Breast epithelium (tissue), 3 donors: ENCODE measurements around the gene ENTPD2.

ENCODE experiments used
- POLR2A ChIP-seq: fragments of 450-650 bp; IDR thresholded peaks from one replicate; pipeline ENCODE4 v1.6.1; 2016; ENCODE audit warnings: antibody characterized with exemption, mild to moderate bottlenecking, moderate library complexity
- TF ChIP-seq, protein P1 (sequence below), 3 donors: fragments of 450-650 bp; IDR thresholded peaks; one replicate each; pipeline ENCODE4 v1.5.1; 2016 to 2017; ENCODE audit warnings: antibody characterized with exemption in 3 of 3, mild to moderate bottlenecking in 3 of 3, moderate library complexity in 3 of 3

DNA sequence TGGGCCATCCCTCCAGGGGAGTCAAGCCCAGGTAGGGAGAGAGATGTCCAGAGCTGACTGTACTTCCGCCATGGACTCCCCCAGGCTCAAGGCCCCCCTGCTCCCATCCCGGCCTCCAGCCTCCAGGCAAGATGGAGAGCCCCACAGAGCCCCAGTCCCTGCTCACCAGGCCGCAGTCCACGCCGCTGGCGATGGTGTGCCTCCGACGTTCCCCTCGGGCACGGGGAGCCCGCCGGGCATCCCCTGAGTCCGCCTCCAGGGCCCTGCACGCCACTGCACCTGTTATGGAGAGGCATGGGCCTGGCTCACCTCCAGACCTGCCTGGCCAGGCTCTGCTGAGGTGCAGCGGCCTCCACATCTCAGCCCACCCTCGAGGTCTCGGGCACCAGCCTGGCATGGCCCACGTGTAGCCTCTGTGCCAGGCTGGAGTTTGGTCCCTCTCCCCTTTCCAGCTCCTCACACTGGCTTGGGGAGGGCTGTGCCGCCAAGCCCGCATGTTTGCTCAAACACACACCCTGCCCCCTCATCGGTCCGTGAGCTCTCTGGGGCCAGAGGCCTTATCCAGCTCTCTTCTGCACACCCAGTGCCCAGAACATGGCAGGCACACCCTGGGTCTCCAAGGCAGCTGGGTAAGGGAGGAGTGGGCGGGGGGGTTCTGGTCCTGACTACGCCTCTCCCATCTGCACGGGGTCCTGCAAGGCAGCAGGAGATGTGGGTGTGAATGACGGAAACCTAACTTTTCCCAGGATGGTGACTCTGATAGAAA, 12.4 kb upstream of the ENTPD2 start:
- no peak for TF ChIP-seq POLR2A
- TF ChIP-seq, protein P1, sequence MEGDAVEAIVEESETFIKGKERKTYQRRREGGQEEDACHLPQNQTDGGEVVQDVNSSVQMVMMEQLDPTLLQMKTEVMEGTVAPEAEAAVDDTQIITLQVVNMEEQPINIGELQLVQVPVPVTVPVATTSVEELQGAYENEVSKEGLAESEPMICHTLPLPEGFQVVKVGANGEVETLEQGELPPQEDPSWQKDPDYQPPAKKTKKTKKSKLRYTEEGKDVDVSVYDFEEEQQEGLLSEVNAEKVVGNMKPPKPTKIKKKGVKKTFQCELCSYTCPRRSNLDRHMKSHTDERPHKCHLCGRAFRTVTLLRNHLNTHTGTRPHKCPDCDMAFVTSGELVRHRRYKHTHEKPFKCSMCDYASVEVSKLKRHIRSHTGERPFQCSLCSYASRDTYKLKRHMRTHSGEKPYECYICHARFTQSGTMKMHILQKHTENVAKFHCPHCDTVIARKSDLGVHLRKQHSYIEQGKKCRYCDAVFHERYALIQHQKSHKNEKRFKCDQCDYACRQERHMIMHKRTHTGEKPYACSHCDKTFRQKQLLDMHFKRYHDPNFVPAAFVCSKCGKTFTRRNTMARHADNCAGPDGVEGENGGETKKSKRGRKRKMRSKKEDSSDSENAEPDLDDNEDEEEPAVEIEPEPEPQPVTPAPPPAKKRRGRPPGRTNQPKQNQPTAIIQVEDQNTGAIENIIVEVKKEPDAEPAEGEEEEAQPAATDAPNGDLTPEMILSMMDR (IDR thresholded peaks at IDR 0.05), result no peak
